Trophoblast cell (in vitro differentiated cells and primary cell): ENCODE measurements around the gene ODC1.

ENCODE experiments used
- DNase-seq, 2 donors: peaks; one replicate each; pipeline ENCODE4 v3.0.0-alpha.2; 2016
- H2AFZ ChIP-seq: 2 replicates; pipeline ENCODE4 v1.6.1; 2013; ENCODE audit warnings: low read length, moderate library complexity, mild to moderate bottlenecking; ENCODE audit not compliant: insufficient read depth, poor library complexity
- H2AK5ac ChIP-seq: 2 replicates; pipeline ENCODE4 v1.6.1; 2013; ENCODE audit warnings: mild to moderate bottlenecking, low read length
- H2BK120ac ChIP-seq: 2 replicates; pipeline ENCODE4 v1.6.1; 2013; ENCODE audit warnings: low read length, mild to moderate bottlenecking, moderate library complexity; ENCODE audit not compliant: insufficient read depth, poor library complexity
- H2BK12ac ChIP-seq: 2 replicates; pipeline ENCODE4 v1.6.1; 2013; ENCODE audit warnings: mild to moderate bottlenecking, low read length, moderate library complexity
- H2BK5ac ChIP-seq: 2 replicates; pipeline ENCODE4 v1.6.1; 2013; ENCODE audit warnings: low read length, low read depth, moderate library complexity, mild to moderate bottlenecking; ENCODE audit not compliant: poor library complexity
- H3K14ac ChIP-seq: 2 replicates; pipeline ENCODE4 v1.6.1; 2013; ENCODE audit warnings: mild to moderate bottlenecking, low read length
- H3K18ac ChIP-seq: 2 replicates; pipeline ENCODE4 v1.6.1; 2013; ENCODE audit warnings: mild to moderate bottlenecking, low read length
- H3K23ac ChIP-seq: 2 replicates; pipeline ENCODE4 v1.6.1; 2013; ENCODE audit warnings: low read length
- H3K27ac ChIP-seq: 2 replicates; pipeline ENCODE4 v1.5.1; 2013; ENCODE audit warnings: low read depth, mild to moderate bottlenecking, inconsistent platforms, low read length, moderate library complexity
- H3K27me3 ChIP-seq: 2 replicates; pipeline ENCODE4 v1.6.1; 2013; ENCODE audit warnings: inconsistent platforms, mild to moderate bottlenecking, low read length, moderate library complexity; ENCODE audit not compliant: insufficient read depth
- H3K36me3 ChIP-seq, 2 experiments: 1 replicate in 1 of 2; 2 replicates in 1 of 2; pipeline ENCODE4 v1.6.1; 2013; ENCODE audit warnings: low read length in 2 of 2, mild to moderate bottlenecking in 2 of 2, moderate library complexity in 1 of 2; ENCODE audit not compliant: insufficient read depth in 2 of 2, control insufficient read depth in 1 of 2
- H3K4ac ChIP-seq: 2 replicates; pipeline ENCODE4 v1.6.1; 2013; ENCODE audit warnings: low read depth, mild to moderate bottlenecking, low read length, moderate library complexity
- H3K4me1 ChIP-seq, 2 experiments: 1 replicate in 1 of 2; 2 replicates in 1 of 2; pipeline ENCODE4 v1.6.1; 2013; ENCODE audit warnings: low read length in 2 of 2, mild to moderate bottlenecking in 2 of 2, moderate library complexity in 1 of 2; ENCODE audit not compliant: insufficient read depth in 2 of 2, control insufficient read depth in 1 of 2
- H3K4me2 ChIP-seq: 2 replicates; pipeline ENCODE4 v1.6.1; 2013; ENCODE audit warnings: inconsistent platforms, mild to moderate bottlenecking, low read length, moderate library complexity
- H3K4me3 ChIP-seq: 2 replicates; pipeline ENCODE4 v1.5.1; 2013; ENCODE audit warnings: mild to moderate bottlenecking, low read depth, low read length, inconsistent platforms
- H3K79me1 ChIP-seq: one replicate; pipeline ENCODE4 v1.6.1; 2013; ENCODE audit warnings: low read length
- H3K79me2 ChIP-seq: 2 replicates; pipeline ENCODE4 v1.6.1; 2013; ENCODE audit warnings: low read length, mild to moderate bottlenecking; ENCODE audit not compliant: control insufficient read depth, insufficient read depth, poor library complexity
- H3K9ac ChIP-seq: 2 replicates; pipeline ENCODE4 v1.6.1; 2013; ENCODE audit warnings: mild to moderate bottlenecking, low read length
- H3K9me3 ChIP-seq: 2 replicates; pipeline ENCODE4 v1.6.1; 2013; ENCODE audit warnings: low read depth, mild to moderate bottlenecking, control low read depth, inconsistent platforms, low read length; ENCODE audit not compliant: insufficient read depth
- H4K12ac ChIP-seq: 2 replicates; pipeline ENCODE4 v1.6.1; 2013; ENCODE audit warnings: low read depth, mild to moderate bottlenecking, low read length, moderate library complexity
- H4K8ac ChIP-seq: 2 replicates; pipeline ENCODE4 v1.6.1; 2013; ENCODE audit warnings: low read depth, mild to moderate bottlenecking, low read length, moderate library complexity
- H4K91ac ChIP-seq: one replicate; pipeline ENCODE4 v1.6.1; 2013; ENCODE audit warnings: low read depth, mild to moderate bottlenecking, low read length, moderate library complexity
- WGBS: extraction: QIAGEN DNeasy Blood & Tissue Kit; methylation state at CpG from one replicate; pipeline ENCODE4 v1.1.7; 2013; ENCODE audit warnings: missing lambda C conversion rate; ENCODE audit not compliant: insufficient read length, insufficient coverage; ENCODE audit errors: extremely low coverage; 5-methylcytosine and 5-hydroxymethylcytosine counted together

Gene ODC1

DNA sequence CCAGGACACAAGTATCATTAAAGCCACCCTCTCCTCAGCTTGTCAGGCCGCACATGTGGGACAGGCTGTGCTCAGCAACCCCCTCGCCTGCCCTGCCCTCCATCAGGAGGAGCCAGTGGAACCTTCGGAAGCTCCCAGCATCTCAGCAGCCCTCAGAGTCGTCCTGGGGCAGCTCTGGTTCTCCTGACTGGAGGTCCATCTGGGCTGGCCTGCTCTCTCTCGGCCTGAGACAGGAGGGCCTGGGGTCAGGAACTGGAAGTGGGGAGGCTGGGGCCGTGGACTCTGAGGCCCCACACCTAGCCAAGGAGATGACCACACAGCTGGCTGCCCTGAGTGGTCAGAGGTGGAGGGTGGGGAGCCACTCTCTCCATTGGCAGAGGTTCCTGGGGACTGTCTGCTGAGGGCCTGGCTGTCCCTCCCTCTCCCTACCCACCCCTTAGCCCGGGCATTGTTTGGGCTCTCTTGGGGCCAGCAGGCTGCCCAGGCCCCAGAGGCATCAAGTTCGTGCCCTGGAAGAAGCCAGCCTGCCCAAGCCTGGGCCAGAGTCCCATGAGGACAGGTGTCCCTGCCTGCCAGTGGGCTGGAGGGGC lies 23.1 kb downstream of the ODC1 start:
- H3K4me2 ChIP-seq: no peak overlapping the region
- no peak overlapping the region for H2BK120ac ChIP-seq
- H3K79me1 ChIP-seq: no peaks in the 10 kb centered on the region
- H3K4ac ChIP-seq: no peak overlapping the region
- H4K91ac ChIP-seq: no peak overlapping the region
- H3K9me3 ChIP-seq: no peaks in the 10 kb centered on the region
- no peak overlapping the region for H3K18ac ChIP-seq
- DNase-seq: no peak
- peaks cover 8 to 9% of the 10 kb centered on the region in 2 experiments for H3K36me3 ChIP-seq
- H2AFZ ChIP-seq: no peak overlapping the region
- H3K27me3 ChIP-seq: no peaks in the 10 kb centered on the region
- no peak overlapping the region for H4K8ac ChIP-seq
- H3K4me3 ChIP-seq: no peak overlapping the region
- no peak overlapping the region for H3K27ac ChIP-seq
- H3K14ac ChIP-seq: no peak overlapping the region
- H2BK5ac ChIP-seq: no peak overlapping the region
- H3K23ac ChIP-seq: no peak overlapping the region
- no peak overlapping the region for H3K9ac ChIP-seq
- no peaks in the 10 kb centered on the region for H3K4me1 ChIP-seq
- no peak overlapping the region for H4K12ac ChIP-seq
- no peak overlapping the region for H2BK12ac ChIP-seq
- no CpG with 5 or more reads among the region's 8 CpGs for WGBS
- no peak overlapping the region for H2AK5ac ChIP-seq
- H3K79me2 ChIP-seq: no peaks in the 10 kb centered on the region

DNA sequence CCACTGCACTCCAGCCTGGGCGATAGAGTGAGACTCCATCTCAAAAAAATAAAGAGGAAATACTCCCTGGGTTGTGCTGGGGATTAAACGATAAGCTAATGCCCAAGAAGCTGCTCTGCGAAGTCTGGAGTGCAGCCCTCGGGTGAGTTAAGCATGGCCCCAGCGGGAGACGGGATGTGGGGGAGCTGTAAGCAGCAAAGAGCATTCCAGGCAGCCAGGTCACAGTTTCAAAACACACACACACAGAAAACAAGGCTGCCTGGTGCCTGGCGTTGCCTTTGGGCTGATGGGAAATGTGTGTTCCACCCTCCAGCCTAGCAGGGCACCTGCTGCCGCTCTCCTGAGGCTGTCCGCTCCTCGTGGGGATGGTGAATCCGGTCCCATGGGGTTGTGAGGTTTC lies 24.1 kb downstream of the ODC1 start:
- H3K4me1 ChIP-seq: no peaks in the 10 kb centered on the region
- no peak overlapping the region for H3K4ac ChIP-seq
- H3K79me2 ChIP-seq: no peaks in the 10 kb centered on the region
- H2BK120ac ChIP-seq: no peak overlapping the region
- H3K4me3 ChIP-seq: no peak overlapping the region
- no peaks in the 10 kb centered on the region for H3K27me3 ChIP-seq
- no peak overlapping the region for H3K18ac ChIP-seq
- H3K9ac ChIP-seq: no peak overlapping the region
- no peak overlapping the region for H2BK12ac ChIP-seq
- no CpG with 5 or more reads among the region's 11 CpGs for WGBS
- no peak overlapping the region for H4K91ac ChIP-seq
- no peak overlapping the region for H3K23ac ChIP-seq
- H3K14ac ChIP-seq: no peak overlapping the region
- H2AK5ac ChIP-seq: no peak overlapping the region
- no peak for DNase-seq
- H3K36me3 ChIP-seq: peaks cover 11% of the 10 kb centered on the region in 2 experiments
- H3K9me3 ChIP-seq: no peaks in the 10 kb centered on the region
- no peak overlapping the region for H3K27ac ChIP-seq
- H4K12ac ChIP-seq: no peak overlapping the region
- H4K8ac ChIP-seq: no peak overlapping the region
- no peak overlapping the region for H2BK5ac ChIP-seq
- H2AFZ ChIP-seq: no peak overlapping the region
- H3K79me1 ChIP-seq: no peaks in the 10 kb centered on the region
- no peak overlapping the region for H3K4me2 ChIP-seq

DNA sequence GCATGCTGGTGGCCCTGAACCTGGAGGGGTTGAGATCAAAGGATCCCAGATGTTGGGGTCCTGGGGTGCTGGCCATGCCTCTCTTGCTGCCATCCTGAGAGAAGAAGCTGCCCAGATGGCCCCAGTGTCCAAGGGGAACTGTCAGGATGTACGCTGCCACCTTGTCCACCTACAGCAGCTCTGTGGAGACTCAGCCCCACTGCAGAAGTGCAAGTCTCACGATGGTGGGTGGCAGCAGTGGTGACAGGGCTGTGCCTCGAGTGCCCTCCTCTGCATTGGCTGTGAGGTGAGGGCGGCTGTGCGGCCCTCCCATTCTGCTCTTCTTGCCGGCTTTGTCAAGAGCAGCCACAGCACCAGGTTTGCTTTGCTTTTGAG lies 24.7 kb downstream of the ODC1 start:
- no peak for DNase-seq
- Histone ChIP-seq H3K14ac (no peak overlapping the region), H3K79me1 (no peaks in the 10 kb centered on the region), H3K23ac (no peak overlapping the region), H2AFZ (no peak overlapping the region), H3K4me3 (no peak overlapping the region), H3K9ac (no peak overlapping the region), H2BK5ac (no peak overlapping the region), H3K4ac (no peak overlapping the region), H3K27ac (no peak overlapping the region), H4K12ac (no peak overlapping the region), H3K9me3 (no peaks in the 10 kb centered on the region), H3K36me3 (peaks cover 11% of the 10 kb centered on the region in 2 experiments), H4K8ac (no peak overlapping the region), H3K4me1 (no peaks in the 10 kb centered on the region), H3K79me2 (no peaks in the 10 kb centered on the region), H3K18ac (no peak overlapping the region), H2BK12ac (no peak overlapping the region), H3K4me2 (no peak overlapping the region), H2AK5ac (no peak overlapping the region), H2BK120ac (no peak overlapping the region), H3K27me3 (no peaks in the 10 kb centered on the region), H4K91ac (no peak overlapping the region)
- WGBS: no CpG with 5 or more reads among the region's 6 CpGs

DNA sequence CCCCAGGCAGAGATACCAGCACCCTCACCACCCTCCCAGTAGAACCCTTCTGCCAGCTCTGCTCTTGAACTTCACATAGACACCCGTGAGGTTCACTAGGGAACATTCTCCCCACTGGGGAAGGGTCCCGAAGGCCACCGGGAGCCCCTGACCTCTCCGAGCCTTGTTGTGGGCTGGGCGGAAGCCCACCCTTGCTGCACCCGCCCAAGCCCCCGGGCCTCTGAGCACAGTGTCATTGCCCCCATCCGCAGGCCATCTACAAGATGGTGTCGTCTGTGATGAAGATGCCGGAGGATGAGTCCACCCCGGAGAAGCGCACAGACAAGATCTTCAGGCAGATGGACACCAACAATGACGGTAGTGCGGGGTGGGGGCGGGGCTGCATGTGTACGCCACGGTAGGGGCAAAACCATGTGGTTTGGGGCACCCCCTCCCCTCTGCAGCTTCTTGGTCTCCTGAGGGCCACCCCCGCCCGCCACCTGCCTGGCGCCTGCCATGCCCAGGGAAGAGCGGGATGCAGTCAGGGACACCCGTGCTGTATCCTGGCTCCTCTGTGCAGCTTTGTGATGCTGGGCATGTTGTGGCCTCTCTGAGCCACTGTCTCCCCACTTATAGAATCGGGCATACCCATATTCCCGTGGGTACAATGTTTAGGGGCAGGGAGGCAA lies 25.3 kb downstream of the ODC1 start:
- Histone ChIP-seq H3K14ac (no peak overlapping the region), H4K12ac (no peak overlapping the region), H2BK5ac (no peak overlapping the region), H2BK120ac (no peak overlapping the region), H2BK12ac (no peak overlapping the region), H3K9me3 (no peaks in the 10 kb centered on the region), H3K23ac (no peak overlapping the region), H3K27me3 (no peaks in the 10 kb centered on the region), H3K36me3 (peaks cover 11% of the 10 kb centered on the region in 2 experiments), H3K79me2 (no peaks in the 10 kb centered on the region), H3K4ac (no peak overlapping the region), H3K79me1 (no peaks in the 10 kb centered on the region), H3K18ac (no peak overlapping the region), H3K9ac (no peak overlapping the region), H3K4me1 (no peaks in the 10 kb centered on the region), H4K8ac (no peak overlapping the region), H3K4me3 (no peak overlapping the region), H3K4me2 (no peak overlapping the region), H4K91ac (no peak overlapping the region), H2AK5ac (no peak overlapping the region), H3K27ac (no peak overlapping the region), H2AFZ (no peak overlapping the region)
- WGBS: no CpG with 5 or more reads among the region's 24 CpGs
- DNase-seq: no peak
